Keratinocyte (primary cell): Measurements from ENCODE around the gene HHIP. TPM values are rescaled to one million over a fixed set of nuclear protein-coding genes. Genes with fewer than 3 reads are reported as not detected.

Experiments used
- DNase-seq: peaks from one replicate; pipeline ENCODE4 v3.0.0-alpha.2; 2011; ENCODE audit warnings: low read depth, missing footprints, low spot score
- FAIRE-seq: peaks from 2 replicates; lab custom pipeline; 2011; peaks lifted over from hg19 to GRCh38; lab: Jason Lieb, UNC
- H2AFZ ChIP-seq: 2 replicates; pipeline ENCODE4 v1.6.0; 2012; ENCODE audit warnings: low read length, control low read depth, inconsistent platforms; ENCODE audit not compliant: control insufficient read depth
- H3K27ac ChIP-seq: 2 replicates; pipeline ENCODE4 v1.5.1; 2011; ENCODE audit warnings: low read length; ENCODE audit not compliant: control insufficient read depth, insufficient read depth
- H3K27me3 ChIP-seq: 3 replicates; pipeline ENCODE4 v1.6.0; 2011; ENCODE audit warnings: low read length; ENCODE audit not compliant: control insufficient read depth, insufficient read depth; ENCODE audit errors: extremely low read depth
- H3K36me3 ChIP-seq, 2 experiments: 2 replicates in 1 of 2; 3 replicates in 1 of 2; pipeline ENCODE4 v1.5.1; 2011; ENCODE audit warnings: low read length in 2 of 2, mild to moderate bottlenecking in 1 of 2; ENCODE audit not compliant: control insufficient read depth in 2 of 2, insufficient read depth in 2 of 2; ENCODE audit errors: extremely low read depth in 1 of 2
- H3K4me1 ChIP-seq: 3 replicates; pipeline ENCODE4 v1.5.1; 2011; ENCODE audit warnings: low read length; ENCODE audit not compliant: control insufficient read depth, insufficient read depth; ENCODE audit errors: extremely low read depth
- H3K4me2 ChIP-seq: 3 replicates; pipeline ENCODE4 v1.6.0; 2011; ENCODE audit warnings: low read depth, low read length; ENCODE audit not compliant: control insufficient read depth, insufficient read depth; ENCODE audit errors: extremely low read depth
- H3K4me3 ChIP-seq, 3 experiments: fragments of 200-600 bp in 1 of 3; sonication (generic) in 1 of 3; 2 replicates in 2 of 3; 3 replicates in 1 of 3; pipeline ENCODE4 v1.5.1; 2011 to 2016; ENCODE audit warnings: low read length in 3 of 3, mild to moderate bottlenecking in 3 of 3, control low read depth in 2 of 3, inconsistent platforms in 1 of 3, low read depth in 1 of 3, mixed read lengths in 1 of 3, mixed run types in 1 of 3, moderate library complexity in 1 of 3; ENCODE audit not compliant: control insufficient read depth in 2 of 3, insufficient read depth in 2 of 3; ENCODE audit errors: extremely low read depth in 1 of 3
- H3K79me2 ChIP-seq: 2 replicates; pipeline ENCODE4 v1.6.0; 2012; ENCODE audit warnings: low read length; ENCODE audit not compliant: control insufficient read depth, insufficient read depth
- H3K9ac ChIP-seq: 3 replicates; pipeline ENCODE4 v1.6.0; 2011; ENCODE audit warnings: low read length; ENCODE audit not compliant: control insufficient read depth, insufficient read depth; ENCODE audit errors: extremely low read depth
- H3K9me1 ChIP-seq: 3 replicates; pipeline ENCODE4 v1.6.0; 2011; ENCODE audit warnings: low read length; ENCODE audit not compliant: control insufficient read depth, insufficient read depth; ENCODE audit errors: extremely low read depth
- H3K9me3 ChIP-seq: 2 replicates; pipeline ENCODE4 v1.5.1; 2012; ENCODE audit warnings: low read depth, low read length; ENCODE audit not compliant: control insufficient read depth
- H4K20me1 ChIP-seq: 3 replicates; pipeline ENCODE4 v1.6.0; 2011; ENCODE audit warnings: low read length; ENCODE audit not compliant: control insufficient read depth, insufficient read depth; ENCODE audit errors: extremely low read depth
- EZH2 ChIP-seq: IDR thresholded peaks from one replicate; pipeline ENCODE4 v1.6.1; 2012; ENCODE audit warnings: inconsistent platforms, mild to moderate bottlenecking, low read length, moderate library complexity
- dilution Hi-C: fragments of 300-500 bp; cut with MboI; formaldehyde crosslinking; loops from one replicate; pipeline ENCODE4 v1.7.0; 2020; ENCODE audit warnings: low sequenced_read_pairs; ENCODE audit not compliant: extremely low pct_ligation_motif_present
- polyA plus RNA-seq, 5 experiments: library from polyadenylated mRNA; depleted of rRNA in 3 of 5; stranded (reverse) in 3 of 5; stranded (forward) in 1 of 5; unstranded in 1 of 5; fragments of >200 nt; gene quantifications; 1 replicate in 1 of 5; 2 replicates in 3 of 5; 3 replicates in 1 of 5; pipeline versions ENCODE4 v1.2.1 to v1.2.3, GENCODE V29; 2011 to 2012; ENCODE audit warnings: missing spikeins in 2 of 5, low read depth in 1 of 5, low replicate concordance in 1 of 5
- TF ChIP-seq, protein P1 (sequence below), 3 experiments: IDR thresholded peaks in 1 of 3; conservative IDR thresholded peaks in 1 of 3; optimal IDR thresholded peaks in 1 of 3; 2 replicates in 2 of 3; 3 replicates in 1 of 3; pipeline versions ENCODE3 to v1.5.1; 2011; ENCODE audit warnings: low read length in 3 of 3, mild to moderate bottlenecking in 3 of 3, moderate library complexity in 2 of 3, control low read depth in 1 of 3, inconsistent platforms in 1 of 3; ENCODE audit not compliant: insufficient read depth in 2 of 3; ENCODE audit errors: extremely low read depth in 1 of 3

The HHIP gene
- polyA plus RNA-seq, 1 donor (not counting 4 experiments of a cell fraction or from before 2014, with no cell fraction given), result 0.20 TPM

DNA sequence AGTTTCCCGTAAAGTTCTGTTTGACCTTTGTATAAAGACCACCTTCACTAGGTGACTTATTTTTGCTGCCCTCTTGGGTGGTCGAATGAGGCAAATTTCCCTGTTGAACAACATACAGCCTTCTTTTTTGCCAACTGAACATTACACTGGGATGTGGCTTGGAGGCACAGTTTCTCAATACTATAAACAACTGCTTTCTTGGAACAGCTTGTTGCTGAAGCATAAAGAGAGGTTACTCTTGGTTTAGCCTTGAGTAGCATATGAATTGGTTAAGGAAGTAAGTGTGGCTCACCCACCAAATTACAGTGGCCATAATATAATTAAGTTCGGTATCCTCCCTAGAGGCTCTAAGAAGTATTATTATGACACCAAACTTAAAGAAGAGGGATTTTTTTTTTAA is 40.0 kb downstream of the HHIP start:
- H3K9me1 ChIP-seq, result no peaks in the 10 kb centered on the region
- DNase-seq (no peak), FAIRE-seq (no peak)
- no peaks in the 10 kb centered on the region for H3K36me3 ChIP-seq
- H3K27me3 ChIP-seq, result no peaks in the 10 kb centered on the region
- no peaks in the 10 kb centered on the region for H3K9me3 ChIP-seq
- H3K9ac ChIP-seq, result no peak overlapping the region
- no peaks in the 10 kb centered on the region for H3K79me2 ChIP-seq
- no peaks in the 10 kb centered on the region for H4K20me1 ChIP-seq
- H2AFZ ChIP-seq, result no peak overlapping the region
- dilution Hi-C loops, result no loop called here
- no peaks in the 10 kb centered on the region for H3K4me1 ChIP-seq
- H3K4me3 ChIP-seq, result no peak overlapping the region
- no peak overlapping the region for H3K4me2 ChIP-seq
- no peak overlapping the region for H3K27ac ChIP-seq
- TF ChIP-seq EZH2, result no peak
- TF ChIP-seq, protein P1, sequence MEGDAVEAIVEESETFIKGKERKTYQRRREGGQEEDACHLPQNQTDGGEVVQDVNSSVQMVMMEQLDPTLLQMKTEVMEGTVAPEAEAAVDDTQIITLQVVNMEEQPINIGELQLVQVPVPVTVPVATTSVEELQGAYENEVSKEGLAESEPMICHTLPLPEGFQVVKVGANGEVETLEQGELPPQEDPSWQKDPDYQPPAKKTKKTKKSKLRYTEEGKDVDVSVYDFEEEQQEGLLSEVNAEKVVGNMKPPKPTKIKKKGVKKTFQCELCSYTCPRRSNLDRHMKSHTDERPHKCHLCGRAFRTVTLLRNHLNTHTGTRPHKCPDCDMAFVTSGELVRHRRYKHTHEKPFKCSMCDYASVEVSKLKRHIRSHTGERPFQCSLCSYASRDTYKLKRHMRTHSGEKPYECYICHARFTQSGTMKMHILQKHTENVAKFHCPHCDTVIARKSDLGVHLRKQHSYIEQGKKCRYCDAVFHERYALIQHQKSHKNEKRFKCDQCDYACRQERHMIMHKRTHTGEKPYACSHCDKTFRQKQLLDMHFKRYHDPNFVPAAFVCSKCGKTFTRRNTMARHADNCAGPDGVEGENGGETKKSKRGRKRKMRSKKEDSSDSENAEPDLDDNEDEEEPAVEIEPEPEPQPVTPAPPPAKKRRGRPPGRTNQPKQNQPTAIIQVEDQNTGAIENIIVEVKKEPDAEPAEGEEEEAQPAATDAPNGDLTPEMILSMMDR (optimal IDR thresholded peaks at IDR 0.05 in 1 of 3, IDR thresholded peaks at IDR 0.05 in 1 of 3, conservative IDR thresholded peaks at IDR 0.05 in 1 of 3; ENCODE audit: extremely low read depth in 1 of 3, insufficient read depth in 2 of 3, low read length in 3 of 3), result no peak

DNA sequence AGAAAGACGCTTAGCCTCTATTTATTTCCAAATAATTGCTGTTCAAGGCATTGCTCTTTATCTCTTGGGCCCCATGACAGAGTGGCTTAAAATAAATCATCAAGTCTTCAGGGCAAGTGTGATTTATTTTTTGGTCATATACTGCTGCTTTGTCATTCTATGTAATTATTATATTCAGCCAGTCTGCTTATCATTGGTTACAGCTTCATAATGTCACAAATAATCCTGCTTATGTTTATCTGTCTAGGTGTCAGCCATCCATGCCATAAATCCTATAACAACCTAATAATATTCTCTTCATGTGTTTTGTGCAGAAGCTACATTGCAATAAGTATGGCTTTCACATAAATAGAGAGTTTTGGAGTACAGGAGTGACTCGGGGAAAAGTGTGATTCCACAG is 41.0 kb downstream of the HHIP start:
- DNase-seq (no peak), FAIRE-seq (no peak)
- Histone ChIP-seq H3K79me2 (no peaks in the 10 kb centered on the region), H3K36me3 (no peaks in the 10 kb centered on the region), H3K9ac (no peak overlapping the region), H2AFZ (no peak overlapping the region), H3K9me3 (no peaks in the 10 kb centered on the region), H3K9me1 (no peaks in the 10 kb centered on the region), H3K27ac (no peak overlapping the region), H3K27me3 (no peaks in the 10 kb centered on the region), H3K4me2 (no peak overlapping the region), H3K4me3 (no peak overlapping the region), H4K20me1 (no peaks in the 10 kb centered on the region), H3K4me1 (no peaks in the 10 kb centered on the region)
- TF ChIP-seq, protein P1 (optimal IDR thresholded peaks at IDR 0.05 in 1 of 3, IDR thresholded peaks at IDR 0.05 in 1 of 3, conservative IDR thresholded peaks at IDR 0.05 in 1 of 3; ENCODE audit: extremely low read depth in 1 of 3, insufficient read depth in 2 of 3, low read length in 3 of 3), result no peak
- TF ChIP-seq EZH2, result no peak
- dilution Hi-C loops, result no loop called here
